HEK293 (cell line): Measurements from ENCODE around the gene OR56B1.

Source experiments
- CTCF ChIA-PET: fragments of 350-600 bp; formaldehyde crosslinking; extraction: SDS; loops from one replicate; lab custom pipeline; 2021; ENCODE audit warnings: antibody characterized with exemption; lab: Yijun Ruan, JAX
- POLR2A ChIA-PET: fragments of 300-600 bp; formaldehyde crosslinking; extraction: SDS; loops from one replicate; lab custom pipeline; 2020; ENCODE audit warnings: antibody characterized with exemption, inconsistent platforms; lab: Yijun Ruan, JAX
- H3K27ac ChIP-seq: fragments of 200-500 bp; sonication (Bioruptor generic); 2 replicates; pipeline ENCODE4 v1.5.1; 2014; ENCODE audit warnings: low read depth, low read length, control low read depth, inconsistent platforms; ENCODE audit errors: extremely low read depth
- H3K36me3 ChIP-seq, 2 experiments: fragments of 200-500 bp in 1 of 2; sonication (Bioruptor generic) in 1 of 2; 1 replicate in 1 of 2; 2 replicates in 1 of 2; pipeline ENCODE4 v1.5.1; 2014 to 2017; ENCODE audit warnings: inconsistent platforms in 2 of 2, low read length in 2 of 2; ENCODE audit not compliant: control insufficient read depth in 2 of 2, insufficient read depth in 1 of 2
- H3K4me1 ChIP-seq: fragments of 200-500 bp; sonication (Bioruptor generic); 2 replicates; pipeline ENCODE4 v1.5.1; 2014; ENCODE audit warnings: mild to moderate bottlenecking, low read length, inconsistent platforms; ENCODE audit not compliant: control insufficient read depth, insufficient read depth
- H3K4me3 ChIP-seq: 2 replicates; pipeline ENCODE4 v1.5.1; 2011; ENCODE audit warnings: low read depth, mild to moderate bottlenecking, control low read depth, low read length, moderate library complexity
- H3K9me3 ChIP-seq: fragments of 200-500 bp; sonication (Bioruptor generic); 2 replicates; pipeline ENCODE4 v1.5.1; 2014; ENCODE audit warnings: low read depth, low read length, inconsistent platforms; ENCODE audit not compliant: control insufficient read depth, insufficient read depth
- FEZF1 ChIP-seq: fragments of 450-650 bp; formaldehyde crosslinking; IDR thresholded peaks from 2 replicates; pipeline ENCODE4 v1.5.1; 2016; ENCODE audit warnings: missing biosample characterization, missing genetic modification characterization
- PRDM4 ChIP-seq: fragments of 450-650 bp; formaldehyde crosslinking; IDR thresholded peaks from 2 replicates; pipeline ENCODE4 v1.5.1; 2017; ENCODE audit warnings: missing biosample characterization, missing genetic modification characterization
- RBAK ChIP-seq: fragments of 450-650 bp; formaldehyde crosslinking; IDR thresholded peaks from 2 replicates; pipeline ENCODE4 v1.5.1; 2016; ENCODE audit warnings: missing biosample characterization, missing genetic modification characterization
- ZBTB20 ChIP-seq: fragments of 450-650 bp; formaldehyde crosslinking; IDR thresholded peaks from 2 replicates; pipeline ENCODE4 v1.5.1; 2016; ENCODE audit warnings: missing biosample characterization, missing genetic modification characterization
- ZEB2 ChIP-seq: fragments of 450-650 bp; formaldehyde crosslinking; IDR thresholded peaks from 2 replicates; pipeline ENCODE4 v1.5.1; 2016; ENCODE audit warnings: missing biosample characterization, missing genetic modification characterization
- ZNF138 ChIP-seq: fragments of 450-650 bp; formaldehyde crosslinking; IDR thresholded peaks from 2 replicates; pipeline ENCODE4 v1.5.1; 2016; ENCODE audit warnings: missing biosample characterization, missing genetic modification characterization, borderline replicate concordance
- ZNF157 ChIP-seq: fragments of 450-650 bp; formaldehyde crosslinking; IDR thresholded peaks from 2 replicates; pipeline ENCODE4 v1.5.1; 2016; ENCODE audit warnings: missing biosample characterization, missing genetic modification characterization
- ZNF239 ChIP-seq: fragments of 450-650 bp; formaldehyde crosslinking; IDR thresholded peaks from 2 replicates; pipeline ENCODE4 v1.5.1; 2016; ENCODE audit warnings: missing biosample characterization, missing genetic modification characterization
- ZNF24 ChIP-seq: fragments of 450-650 bp; formaldehyde crosslinking; IDR thresholded peaks from 2 replicates; pipeline ENCODE4 v1.5.1; 2016; ENCODE audit warnings: missing biosample characterization, missing genetic modification characterization
- ZNF292 ChIP-seq: fragments of 450-650 bp; formaldehyde crosslinking; IDR thresholded peaks from 2 replicates; pipeline ENCODE4 v1.5.1; 2016; ENCODE audit warnings: low read depth, missing biosample characterization, missing genetic modification characterization, borderline replicate concordance
- ZNF366 ChIP-seq: fragments of 450-650 bp; formaldehyde crosslinking; conservative IDR thresholded peaks from 2 replicates; pipeline ENCODE4 v1.5.1; 2016; ENCODE audit warnings: missing biosample characterization, missing genetic modification characterization
- ZNF571 ChIP-seq: fragments of 450-650 bp; formaldehyde crosslinking; IDR thresholded peaks from 2 replicates; pipeline ENCODE4 v1.5.0; 2017; ENCODE audit warnings: missing biosample characterization, missing genetic modification characterization
- ZNF776 ChIP-seq: fragments of 450-650 bp; formaldehyde crosslinking; IDR thresholded peaks from 2 replicates; pipeline ENCODE4 v1.5.0; 2017; ENCODE audit warnings: missing biosample characterization, missing genetic modification characterization, borderline replicate concordance
- ZNF777 ChIP-seq: fragments of 450-650 bp; formaldehyde crosslinking; IDR thresholded peaks from 2 replicates; pipeline ENCODE4 v1.5.1; 2017; ENCODE audit warnings: missing biosample characterization, missing genetic modification characterization, borderline replicate concordance
- ZSCAN30 ChIP-seq: fragments of 450-650 bp; IDR thresholded peaks from 2 replicates; pipeline ENCODE4 v1.5.1; 2018; ENCODE audit warnings: missing biosample characterization, mild to moderate bottlenecking, missing genetic modification characterization, moderate library complexity
- TF ChIP-seq, protein P1 (sequence below): fragments of 450-650 bp; formaldehyde crosslinking; IDR thresholded peaks from 2 replicates; pipeline ENCODE4 v1.5.1; 2016; ENCODE audit warnings: missing biosample characterization, missing genetic modification characterization
- TF ChIP-seq, protein P2 (sequence below): fragments of 450-650 bp; IDR thresholded peaks from 2 replicates; pipeline ENCODE4 v1.5.1; 2018; ENCODE audit warnings: missing biosample characterization, mild to moderate bottlenecking, missing genetic modification characterization
- TF ChIP-seq, protein P3 (sequence below): fragments of 450-650 bp; formaldehyde crosslinking; IDR thresholded peaks from 2 replicates; pipeline ENCODE4 v1.5.1; 2016; ENCODE audit warnings: missing biosample characterization, missing genetic modification characterization, borderline replicate concordance
- TF ChIP-seq, protein P4 (sequence below): fragments of 450-650 bp; formaldehyde crosslinking; IDR thresholded peaks from 2 replicates; pipeline ENCODE4 v1.5.1; 2016; ENCODE audit warnings: missing biosample characterization, missing genetic modification characterization

The OR56B1 gene

DNA sequence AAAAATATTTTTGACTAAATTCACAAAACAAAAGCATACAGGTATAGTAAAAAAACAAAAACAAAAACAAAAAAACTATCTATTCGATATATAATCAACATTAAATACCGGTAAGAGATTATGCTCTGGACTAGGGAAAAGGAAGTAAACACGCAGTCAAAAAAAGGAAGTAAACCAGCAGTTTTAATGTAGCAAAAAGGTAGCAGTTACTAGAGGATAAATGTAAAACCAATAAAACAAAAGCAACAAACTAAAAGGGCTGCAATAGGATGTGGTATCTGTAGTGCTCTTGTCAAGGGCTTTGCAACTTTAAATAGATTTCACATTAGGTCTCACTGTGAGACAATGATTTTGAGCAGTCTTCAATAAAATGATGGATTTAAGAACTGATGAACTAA, 44.3 kb upstream of the OR56B1 start (continued):
- TF ChIP-seq RBAK = no peak
- no peak for TF ChIP-seq ZNF157 (tag by site-specific recombination)
- no peak for TF ChIP-seq ZSCAN30 (tag by site-specific recombination)
- no peak for TF ChIP-seq FEZF1 (tag by site-specific recombination)

GRCh38 chr11:5694642-5695041, 41.6 kb upstream of the OR56B1 start:
- Histone ChIP-seq H3K9me3 (no peaks in the 10 kb centered on the region), H3K27ac (no peak overlapping the region), H3K4me1 (no peaks in the 10 kb centered on the region), H3K36me3 (no peaks in the 10 kb centered on the region), H3K4me3 (no peak overlapping the region)
- TF ChIP-seq ZNF138 (tag by site-specific recombination) = no peak
- TF ChIP-seq ZNF239 = no peak
- TF ChIP-seq ZNF24 = no peak
- ChIA-PET CTCF (interaction anchor here (1.4 kb wide), 1 partner anchor 10 kb away, joined by 4 read pairs; the partner anchor contains the start of gene TRIM5), POLR2A (no interaction called here)

DNA sequence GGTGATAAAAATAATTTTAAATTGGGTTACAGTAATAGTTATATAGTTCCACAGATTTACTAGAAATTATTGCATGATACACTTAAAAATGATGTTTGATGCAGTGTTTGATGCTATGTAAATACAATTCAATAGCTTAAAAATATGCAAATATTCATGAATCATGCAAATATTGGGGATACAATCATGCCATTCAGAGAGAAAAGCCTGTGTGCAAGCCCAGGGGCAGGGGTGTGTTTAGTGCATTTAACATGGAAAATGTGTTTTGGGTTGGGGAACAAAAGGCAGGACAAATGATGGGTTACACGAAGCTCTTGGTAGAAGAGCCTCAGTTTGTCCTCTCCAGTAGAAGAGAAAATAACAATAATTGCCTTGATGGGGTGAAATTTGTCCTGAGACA, 40.7 kb upstream of the OR56B1 start:
- no peak overlapping the region for H3K4me3 ChIP-seq
- no peak overlapping the region for H3K27ac ChIP-seq
- no peaks in the 10 kb centered on the region for H3K4me1 ChIP-seq
- POLR2A ChIA-PET = no interaction called here
- no peak for TF ChIP-seq ZNF777 (tag by site-specific recombination)
- TF ChIP-seq, protein P1, sequence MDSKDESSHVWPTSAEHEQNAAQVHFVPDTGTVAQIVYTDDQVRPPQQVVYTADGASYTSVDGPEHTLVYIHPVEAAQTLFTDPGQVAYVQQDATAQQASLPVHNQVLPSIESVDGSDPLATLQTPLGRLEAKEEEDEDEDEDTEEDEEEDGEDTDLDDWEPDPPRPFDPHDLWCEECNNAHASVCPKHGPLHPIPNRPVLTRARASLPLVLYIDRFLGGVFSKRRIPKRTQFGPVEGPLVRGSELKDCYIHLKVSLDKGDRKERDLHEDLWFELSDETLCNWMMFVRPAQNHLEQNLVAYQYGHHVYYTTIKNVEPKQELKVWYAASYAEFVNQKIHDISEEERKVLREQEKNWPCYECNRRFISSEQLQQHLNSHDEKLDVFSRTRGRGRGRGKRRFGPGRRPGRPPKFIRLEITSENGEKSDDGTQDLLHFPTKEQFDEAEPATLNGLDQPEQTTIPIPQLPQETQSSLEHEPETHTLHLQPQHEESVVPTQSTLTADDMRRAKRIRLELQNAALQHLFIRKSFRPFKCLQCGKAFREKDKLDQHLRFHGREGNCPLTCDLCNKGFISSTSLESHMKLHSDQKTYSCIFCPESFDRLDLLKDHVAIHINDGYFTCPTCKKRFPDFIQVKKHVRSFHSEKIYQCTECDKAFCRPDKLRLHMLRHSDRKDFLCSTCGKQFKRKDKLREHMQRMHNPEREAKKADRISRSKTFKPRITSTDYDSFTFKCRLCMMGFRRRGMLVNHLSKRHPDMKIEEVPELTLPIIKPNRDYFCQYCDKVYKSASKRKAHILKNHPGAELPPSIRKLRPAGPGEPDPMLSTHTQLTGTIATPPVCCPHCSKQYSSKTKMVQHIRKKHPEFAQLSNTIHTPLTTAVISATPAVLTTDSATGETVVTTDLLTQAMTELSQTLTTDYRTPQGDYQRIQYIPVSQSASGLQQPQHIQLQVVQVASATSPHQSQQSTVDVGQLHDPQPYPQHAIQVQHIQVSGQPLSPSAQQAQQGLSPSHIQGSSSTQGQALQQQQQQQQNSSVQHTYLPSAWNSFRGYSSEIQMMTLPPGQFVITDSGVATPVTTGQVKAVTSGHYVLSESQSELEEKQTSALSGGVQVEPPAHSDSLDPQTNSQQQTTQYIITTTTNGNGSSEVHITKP (tag by site-specific recombination) = no peak
- TF ChIP-seq ZNF292 (tag by site-specific recombination) = no peak
- TF ChIP-seq, protein P2, sequence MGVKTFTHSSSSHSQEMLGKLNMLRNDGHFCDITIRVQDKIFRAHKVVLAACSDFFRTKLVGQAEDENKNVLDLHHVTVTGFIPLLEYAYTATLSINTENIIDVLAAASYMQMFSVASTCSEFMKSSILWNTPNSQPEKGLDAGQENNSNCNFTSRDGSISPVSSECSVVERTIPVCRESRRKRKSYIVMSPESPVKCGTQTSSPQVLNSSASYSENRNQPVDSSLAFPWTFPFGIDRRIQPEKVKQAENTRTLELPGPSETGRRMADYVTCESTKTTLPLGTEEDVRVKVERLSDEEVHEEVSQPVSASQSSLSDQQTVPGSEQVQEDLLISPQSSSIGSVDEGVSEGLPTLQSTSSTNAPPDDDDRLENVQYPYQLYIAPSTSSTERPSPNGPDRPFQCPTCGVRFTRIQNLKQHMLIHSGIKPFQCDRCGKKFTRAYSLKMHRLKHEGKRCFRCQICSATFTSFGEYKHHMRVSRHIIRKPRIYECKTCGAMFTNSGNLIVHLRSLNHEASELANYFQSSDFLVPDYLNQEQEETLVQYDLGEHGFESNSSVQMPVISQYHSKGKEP (tag by site-specific recombination) = no peak
- TF ChIP-seq, protein P3, sequence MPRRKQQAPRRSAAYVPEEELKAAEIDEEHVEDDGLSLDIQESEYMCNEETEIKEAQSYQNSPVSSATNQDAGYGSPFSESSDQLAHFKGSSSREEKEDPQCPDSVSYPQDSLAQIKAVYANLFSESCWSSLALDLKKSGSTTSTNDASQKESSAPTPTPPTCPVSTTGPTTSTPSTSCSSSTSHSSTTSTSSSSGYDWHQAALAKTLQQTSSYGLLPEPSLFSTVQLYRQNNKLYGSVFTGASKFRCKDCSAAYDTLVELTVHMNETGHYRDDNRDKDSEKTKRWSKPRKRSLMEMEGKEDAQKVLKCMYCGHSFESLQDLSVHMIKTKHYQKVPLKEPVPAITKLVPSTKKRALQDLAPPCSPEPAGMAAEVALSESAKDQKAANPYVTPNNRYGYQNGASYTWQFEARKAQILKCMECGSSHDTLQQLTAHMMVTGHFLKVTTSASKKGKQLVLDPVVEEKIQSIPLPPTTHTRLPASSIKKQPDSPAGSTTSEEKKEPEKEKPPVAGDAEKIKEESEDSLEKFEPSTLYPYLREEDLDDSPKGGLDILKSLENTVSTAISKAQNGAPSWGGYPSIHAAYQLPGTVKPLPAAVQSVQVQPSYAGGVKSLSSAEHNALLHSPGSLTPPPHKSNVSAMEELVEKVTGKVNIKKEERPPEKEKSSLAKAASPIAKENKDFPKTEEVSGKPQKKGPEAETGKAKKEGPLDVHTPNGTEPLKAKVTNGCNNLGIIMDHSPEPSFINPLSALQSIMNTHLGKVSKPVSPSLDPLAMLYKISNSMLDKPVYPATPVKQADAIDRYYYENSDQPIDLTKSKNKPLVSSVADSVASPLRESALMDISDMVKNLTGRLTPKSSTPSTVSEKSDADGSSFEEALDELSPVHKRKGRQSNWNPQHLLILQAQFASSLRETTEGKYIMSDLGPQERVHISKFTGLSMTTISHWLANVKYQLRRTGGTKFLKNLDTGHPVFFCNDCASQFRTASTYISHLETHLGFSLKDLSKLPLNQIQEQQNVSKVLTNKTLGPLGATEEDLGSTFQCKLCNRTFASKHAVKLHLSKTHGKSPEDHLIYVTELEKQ (tag by site-specific recombination) = no peak
- TF ChIP-seq ZNF239 = no peak
- TF ChIP-seq ZEB2 (tag by site-specific recombination) = no peak
- no peak for TF ChIP-seq PRDM4 (tag by site-specific recombination)
- no peak for TF ChIP-seq ZNF571 (tag by site-specific recombination)
- TF ChIP-seq, protein P4, sequence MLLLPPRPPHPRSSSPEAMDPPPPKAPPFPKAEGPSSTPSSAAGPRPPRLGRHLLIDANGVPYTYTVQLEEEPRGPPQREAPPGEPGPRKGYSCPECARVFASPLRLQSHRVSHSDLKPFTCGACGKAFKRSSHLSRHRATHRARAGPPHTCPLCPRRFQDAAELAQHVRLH = no peak
- TF ChIP-seq ZNF366 (tag by site-specific recombination) = no peak
- no peak for TF ChIP-seq ZNF776 (tag by site-specific recombination)
- no peak for TF ChIP-seq ZBTB20 (tag by site-specific recombination)
- no peaks in the 10 kb centered on the region for H3K9me3 ChIP-seq
- CTCF ChIA-PET = interaction anchor here (1.4 kb wide), 1 partner anchor 11 kb away, joined by 4 read pairs; the partner anchor contains the start of gene TRIM5
- H3K36me3 ChIP-seq = no peaks in the 10 kb centered on the region
